Measurements from ENCODE around the gene TSSC4.

The TSSC4 gene

GRCh38 chr11:2448661-2449547, 48.4 kb downstream of the TSSC4 start:
- DNase-seq (ENCODE audit: low spot score): no peak

- DNase-seq (ENCODE audit: low spot score): no peak
These were observed 49.2 kb downstream of the TSSC4 start for GRCh38 chr11:2449548-2450320.

GRCh38 chr11:2450321-2451041, 49.9 kb downstream of the TSSC4 start:
- DNase-seq (ENCODE audit: low spot score): no peak

DNA sequence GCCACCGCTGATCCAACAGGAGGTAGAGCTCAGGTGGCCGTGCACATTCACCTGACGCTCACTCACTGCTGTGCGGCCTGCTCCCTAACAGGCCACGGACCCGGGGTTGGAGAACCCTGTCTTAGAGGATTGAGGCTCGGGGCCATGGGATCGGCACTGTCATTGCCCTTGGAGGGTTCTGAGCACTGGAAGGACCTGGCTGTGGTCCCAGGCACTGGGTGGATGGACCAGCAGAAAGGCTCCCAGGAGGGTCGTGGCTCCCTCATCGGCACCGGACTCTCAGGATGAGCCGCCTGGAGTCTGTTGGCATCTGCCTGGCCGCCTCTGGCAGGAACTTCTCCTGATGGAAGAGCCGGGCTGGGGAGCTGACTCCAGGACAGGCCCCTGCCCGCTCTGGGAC, 50.8 kb downstream of the TSSC4 start:
- DNase-seq (ENCODE audit: low spot score): no peak

GRCh38 chr11:2451916-2452315, 51.4 kb downstream of the TSSC4 start:
- no peak for DNase-seq (ENCODE audit: low spot score)

DNA sequence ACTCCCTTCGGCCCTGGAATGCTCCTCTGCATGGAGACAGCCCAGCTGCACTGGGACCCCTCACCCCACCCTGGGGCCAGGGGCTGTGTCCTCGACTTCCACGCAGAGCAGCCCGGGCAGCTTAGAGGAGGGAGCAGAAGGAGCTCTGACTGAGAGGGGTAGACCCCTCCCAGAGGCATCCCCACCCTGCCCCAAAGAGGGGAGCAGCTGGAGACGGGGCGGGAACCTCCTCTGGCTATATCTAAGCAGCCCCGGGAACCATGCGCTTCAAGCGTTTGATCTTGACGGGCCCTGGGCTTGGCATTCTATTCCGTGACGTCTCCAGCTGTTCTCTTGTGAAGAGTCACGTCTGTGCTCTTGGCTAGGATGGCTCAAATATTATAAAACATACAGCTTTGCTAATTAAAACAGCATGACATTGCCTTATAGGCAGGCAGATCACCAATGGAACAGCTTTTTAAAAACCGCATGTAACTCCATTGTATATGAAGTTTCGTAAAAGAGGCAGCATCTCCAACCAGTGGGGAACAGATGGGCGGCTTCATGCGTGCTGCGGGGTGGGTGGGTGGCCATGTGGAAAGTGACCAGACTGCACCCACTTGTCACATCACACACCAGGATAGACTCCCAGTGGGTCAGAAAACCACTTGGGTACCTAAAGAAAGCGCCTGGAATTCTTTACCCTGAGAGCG, 51.9 kb downstream of the TSSC4 start:
- no peak for DNase-seq (ENCODE audit: low spot score)

- DNase-seq (ENCODE audit: low spot score): no peak
These were observed 52.9 kb downstream of the TSSC4 start for GRCh38 chr11:2453436-2453835.
